GOT3 (cell line): ENCODE data around the gene TNFAIP8L3.
"Not testable (repeated sequence)": the region's sequence is repeated elsewhere in the genome, so short reads cannot be mapped to it uniquely, and the experiment has no call there.

Experiments used
- DNase-seq: peaks from one replicate; lab custom pipeline; 2025; ENCODE audit warnings: mixed read lengths; lab: John Stamatoyannopoulos, UW

Gene TNFAIP8L3

GRCh38 chr15:51060030-51060673 lies 34.6 kb downstream of the TNFAIP8L3 start:
- DNase-seq, result no peak

- DNase-seq, result no peak
These were observed 40.2 kb downstream of the TNFAIP8L3 start for GRCh38 chr15:51054535-51054934.

GRCh38 chr15:51053571-51053970 lies 41.1 kb downstream of the TNFAIP8L3 start:
- no peak for DNase-seq

GRCh38 chr15:51051776-51052175 lies 42.9 kb downstream of the TNFAIP8L3 start:
- DNase-seq, result no peak

- DNase-seq, result no peak
These were observed 45.6 kb downstream of the TNFAIP8L3 start for GRCh38 chr15:51049081-51049480.

GRCh38 chr15:51048308-51048707 lies 46.4 kb downstream of the TNFAIP8L3 start:
- no peak for DNase-seq

- DNase-seq, result no peak
These were observed 47.8 kb downstream of the TNFAIP8L3 start for GRCh38 chr15:51046799-51047449.

GRCh38 chr15:51046016-51046415 lies 48.7 kb downstream of the TNFAIP8L3 start:
- DNase-seq, result no peak

- DNase-seq, result no peak
These were observed 50.5 kb downstream of the TNFAIP8L3 start for GRCh38 chr15:51044037-51044727.

GRCh38 chr15:51038974-51039319 lies 55.8 kb downstream of the TNFAIP8L3 start:
- DNase-seq, result no peak

GRCh38 chr15:51038162-51038973 lies 56.3 kb downstream of the TNFAIP8L3 start:
- DNase-seq, result no peak

GRCh38 chr15:51037474-51037873 lies 57.2 kb downstream of the TNFAIP8L3 start:
- not testable (repeated sequence) for DNase-seq

- no peak for DNase-seq
These were observed 63.9 kb downstream of the TNFAIP8L3 start for GRCh38 chr15:51030649-51031316.

- no peak for DNase-seq
These were observed 69.3 kb downstream of the TNFAIP8L3 start for GRCh38 chr15:51025454-51025846.

GRCh38 chr15:51024735-51025453 lies 69.8 kb downstream of the TNFAIP8L3 start:
- DNase-seq, result no peak

- DNase-seq, result no peak
These were observed 71.2 kb downstream of the TNFAIP8L3 start for GRCh38 chr15:51023499-51023898.

- no peak for DNase-seq
These were observed 72.5 kb downstream of the TNFAIP8L3 start for GRCh38 chr15:51022206-51022605.

- no peak for DNase-seq
These were observed 78.1 kb downstream of the TNFAIP8L3 start for GRCh38 chr15:51016615-51017014.

GRCh38 chr15:51011212-51011611 lies 83.5 kb downstream of the TNFAIP8L3 start:
- DNase-seq, result no peak

GRCh38 chr15:51007131-51007666 lies 87.5 kb downstream of the TNFAIP8L3 start:
- DNase-seq, result no peak
